ENCODE data around the gene KIRREL1. TPM values are rescaled to one million over a fixed set of nuclear protein-coding genes. Genes with fewer than 3 reads are reported as not detected.
A peak's percentile ranks its signal among the peaks of the same experiment; 100 is the strongest.

Gene KIRREL1
- total RNA-seq, 4 donors from 2014 or later, result 8.2 to 18.3 (median 12.6) TPM

- intact Hi-C loops (cut with DNase I; ENCODE audit: low total_unique reads), result no loop called here
Observed at GRCh38 chr1:158084336-158084735, 90.9 kb downstream of the KIRREL1 start.

GRCh38 chr1:158084747-158085146, 91.3 kb downstream of the KIRREL1 start:
- Histone ChIP-seq H3K4me3 (no peak overlapping the region), H3K27me3 (no peaks in the 10 kb centered on the region), H3K4me1 (no peaks in the 10 kb centered on the region), H3K9me3 (no peaks in the 10 kb centered on the region), H3K27ac (no peak overlapping the region), H3K36me3 (no peaks in the 10 kb centered on the region)
- TF ChIP-seq POLR2A (IDR thresholded peaks at IDR 0.05) (no peak), POLR2AphosphoS5 (IDR thresholded peaks at IDR 0.05) (no peak), CTCF (IDR thresholded peaks at IDR 0.05) (no peak), EP300 (IDR thresholded peaks at IDR 0.05; ENCODE audit: low read depth) (no peak)
- in situ Hi-C loops (cut with MboI; ENCODE audit: low pct_ligation_motif_present in 1 of 4, low pct_unique_long_range_greater_than_20kb in 1 of 4, low sequenced_read_pairs in 3 of 4) (loop anchor here in 1 of 4 donors (25.0 kb wide), 1 partner anchor 97 kb away; the partner anchor contains the start of gene KIRREL1), intact Hi-C loops (cut with DNase I; ENCODE audit: low total_unique reads) (loop anchor here (5.0 kb wide), 1 partner anchor 92 kb away; the partner anchor contains the start of gene KIRREL1)
- no peak for DNase-seq
- WGBS, 2 donors (ENCODE audit: low coverage in 1 of 2), result 84 to 89% methylated on average over 2 to 4 of the region's 4 CpGs

More at GRCh38 chr1:158084336-158084735, 90.9 kb downstream of the KIRREL1 start:
- no peak for DNase-seq
- Histone ChIP-seq H3K27me3 (no peaks in the 10 kb centered on the region), H3K4me3 (no peak overlapping the region), H3K36me3 (no peaks in the 10 kb centered on the region), H3K9me3 (no peaks in the 10 kb centered on the region), H3K27ac (no peak overlapping the region), H3K4me1 (no peaks in the 10 kb centered on the region)
- in situ Hi-C loops (cut with MboI; ENCODE audit: low pct_ligation_motif_present in 1 of 4, low pct_unique_long_range_greater_than_20kb in 1 of 4, low sequenced_read_pairs in 3 of 4), result loop anchor here in 1 of 4 donors (25.0 kb wide), 1 partner anchor 97 kb away; the partner anchor contains the start of gene KIRREL1
- TF ChIP-seq EP300 (IDR thresholded peaks at IDR 0.05; ENCODE audit: low read depth) (no peak), POLR2A (IDR thresholded peaks at IDR 0.05) (no peak), POLR2AphosphoS5 (IDR thresholded peaks at IDR 0.05) (no peak), CTCF (IDR thresholded peaks at IDR 0.05) (no peak)
- 95% methylated on average over 8 of the region's 8 CpGs; no CpG with 5 or more reads in 1 of the 2 donors for WGBS, 2 donors (ENCODE audit: low coverage in 1 of 2)

DNA sequence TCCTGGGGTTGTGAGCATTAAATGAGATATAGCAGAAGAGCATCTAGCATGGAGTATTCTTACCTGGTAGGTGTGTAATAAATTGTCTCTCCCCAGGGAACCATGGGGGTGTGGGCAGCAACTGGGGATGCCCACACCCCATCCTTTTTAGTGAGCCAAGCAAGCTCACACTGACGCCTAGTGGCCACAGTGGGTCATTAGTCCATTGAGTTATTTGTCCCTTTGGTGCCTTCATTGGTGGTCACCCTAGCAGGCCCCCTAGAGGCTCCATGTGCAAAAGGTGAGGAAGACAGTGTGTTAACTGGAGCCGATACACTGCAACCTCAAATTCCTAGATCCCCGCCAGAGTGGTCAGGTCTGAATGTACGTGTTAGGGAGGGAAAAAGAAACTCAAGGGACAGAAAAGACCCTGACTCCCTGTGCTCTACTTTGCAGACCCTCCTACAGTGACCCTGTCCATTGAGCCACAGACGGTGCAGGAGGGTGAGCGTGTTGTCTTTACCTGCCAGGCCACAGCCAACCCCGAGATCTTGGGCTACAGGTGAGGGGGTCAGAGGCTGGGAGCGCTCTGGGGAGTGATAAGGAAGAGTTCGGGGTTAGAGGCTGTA, 94.0 kb downstream of the KIRREL1 start:
- 40 to 65% methylated on average over 3 to 9 of the region's 9 CpGs for WGBS, 2 donors (ENCODE audit: low coverage in 1 of 2)
- intact Hi-C loops (cut with DNase I; ENCODE audit: low total_unique reads), result loop anchor here (5.0 kb wide), 1 partner anchor 95 kb away; the partner anchor contains the start of gene KIRREL1
- DNase-seq, result peak; percentile 40
- Histone ChIP-seq H3K4me3 (no peak overlapping the region), H3K27me3 (no peaks in the 10 kb centered on the region), H3K4me1 (no peaks in the 10 kb centered on the region), H3K27ac (no peak overlapping the region), H3K9me3 (no peaks in the 10 kb centered on the region), H3K36me3 (no peaks in the 10 kb centered on the region)
- no peak for TF ChIP-seq POLR2AphosphoS5 (IDR thresholded peaks at IDR 0.05)
- TF ChIP-seq EP300 (IDR thresholded peaks at IDR 0.05; ENCODE audit: low read depth), result no peak
- TF ChIP-seq CTCF (IDR thresholded peaks at IDR 0.05), result peak; percentile 75 to 84 (median 81)
- TF ChIP-seq POLR2A (IDR thresholded peaks at IDR 0.05), result no peak
- in situ Hi-C loops (cut with MboI; ENCODE audit: low pct_ligation_motif_present in 1 of 4, low pct_unique_long_range_greater_than_20kb in 1 of 4, low sequenced_read_pairs in 3 of 4), result loop anchor here in 1 of 4 donors (25.0 kb wide), 1 partner anchor 100 kb away; the partner anchor contains the start of gene KIRREL1

- no peak for TF ChIP-seq POLR2AphosphoS5 (IDR thresholded peaks at IDR 0.05)
- TF ChIP-seq CTCF (IDR thresholded peaks at IDR 0.05), result no peak
- no peak for TF ChIP-seq EP300 (IDR thresholded peaks at IDR 0.05; ENCODE audit: low read depth)
- TF ChIP-seq POLR2A (IDR thresholded peaks at IDR 0.05), result no peak
- in situ Hi-C loops (cut with MboI; ENCODE audit: low pct_ligation_motif_present in 1 of 4, low pct_unique_long_range_greater_than_20kb in 1 of 4, low sequenced_read_pairs in 3 of 4), result loop anchor here in 1 of 4 donors (25.0 kb wide), 1 partner anchor 102 kb away; the partner anchor contains the start of gene KIRREL1
- Histone ChIP-seq H3K27me3 (no peaks in the 10 kb centered on the region), H3K36me3 (no peaks in the 10 kb centered on the region), H3K9me3 (no peaks in the 10 kb centered on the region), H3K4me3 (no peak overlapping the region), H3K4me1 (no peaks in the 10 kb centered on the region), H3K27ac (no peak overlapping the region)
- no peak for DNase-seq
- 93% methylated on average over 16 of the region's 16 CpGs; no CpG with 5 or more reads in 1 of the 2 donors for WGBS, 2 donors (ENCODE audit: low coverage in 1 of 2)
- intact Hi-C loops (cut with DNase I; ENCODE audit: low total_unique reads), result loop anchor here (5.0 kb wide), 1 partner anchor 97 kb away; the partner anchor contains the start of gene KIRREL1
Observed at GRCh38 chr1:158089476-158089875, 96.0 kb downstream of the KIRREL1 start.

All from transverse colon (tissue), 4 donors.